Medulla oblongata (tissue), 1 donor: Measurements from ENCODE around the gene FRY.
A peak's percentile ranks its signal among the peaks of the same experiment; 100 is the strongest.

Source experiments
- DNase-seq: peaks from one replicate; pipeline ENCODE4 v3.0.0-alpha.2; 2015; ENCODE audit errors: extremely low spot score

The FRY gene

GRCh38 chr13:32016119-32016518 is 15.5 kb upstream of the FRY start:
- no peak for DNase-seq

GRCh38 chr13:32016631-32017030 is 14.9 kb upstream of the FRY start:
- no peak for DNase-seq

GRCh38 chr13:32017474-32017873 is 14.1 kb upstream of the FRY start:
- DNase-seq = no peak

GRCh38 chr13:32019612-32020233 is 11.9 kb upstream of the FRY start:
- peak; percentile 76 for DNase-seq

- no peak for DNase-seq
Observed at GRCh38 chr13:32021785-32022184, 9.8 kb upstream of the FRY start.

- DNase-seq = no peak
Observed at GRCh38 chr13:32022311-32022710, 9.3 kb upstream of the FRY start.

GRCh38 chr13:32023096-32023495 is 8.5 kb upstream of the FRY start:
- no peak for DNase-seq

GRCh38 chr13:32023698-32024097 is 7.9 kb upstream of the FRY start:
- DNase-seq = no peak

- DNase-seq = no peak
Observed at GRCh38 chr13:32024750-32025149, 6.8 kb upstream of the FRY start.

- no peak for DNase-seq
Observed at GRCh38 chr13:32025730-32026129, 5.8 kb upstream of the FRY start.

GRCh38 chr13:32026623-32027022 is 5.0 kb upstream of the FRY start:
- DNase-seq = no peak

- no peak for DNase-seq
Observed at GRCh38 chr13:32028711-32029110, 2.9 kb upstream of the FRY start.

GRCh38 chr13:32029684-32030083 is 1.9 kb upstream of the FRY start:
- DNase-seq = no peak

GRCh38 chr13:32031815-32032370 is 319 bp downstream of the FRY start:
- peak; percentile 25 for DNase-seq

GRCh38 chr13:32032759-32033158 is 1.2 kb downstream of the FRY start:
- no peak for DNase-seq

- DNase-seq = no peak
Observed at GRCh38 chr13:32033744-32034143, 2.2 kb downstream of the FRY start.

- DNase-seq = no peak
Observed at GRCh38 chr13:32035716-32036115, 4.1 kb downstream of the FRY start.

GRCh38 chr13:32036126-32036695 is 4.6 kb downstream of the FRY start:
- no peak for DNase-seq

- DNase-seq = no peak
Observed at GRCh38 chr13:32036757-32037156, 5.2 kb downstream of the FRY start.

- DNase-seq = no peak
Observed at GRCh38 chr13:32037471-32037870, 5.9 kb downstream of the FRY start.

GRCh38 chr13:32038343-32038742 is 6.8 kb downstream of the FRY start:
- no peak for DNase-seq

GRCh38 chr13:32039056-32039455 is 7.5 kb downstream of the FRY start:
- DNase-seq = no peak

GRCh38 chr13:32039528-32039927 is 8.0 kb downstream of the FRY start:
- DNase-seq = no peak
